ENCODE data around the gene IQCE. TPM values are rescaled to one million over a fixed set of nuclear protein-coding genes. Genes with fewer than 3 reads are reported as not detected.

Gene IQCE
- total and polyA plus RNA-seq, 10 of the 15 experiments (the other 5 are each of a cell fraction or from before 2014, with no cell fraction given): 0.37 to 8.1 (median 3.7) TPM

DNA sequence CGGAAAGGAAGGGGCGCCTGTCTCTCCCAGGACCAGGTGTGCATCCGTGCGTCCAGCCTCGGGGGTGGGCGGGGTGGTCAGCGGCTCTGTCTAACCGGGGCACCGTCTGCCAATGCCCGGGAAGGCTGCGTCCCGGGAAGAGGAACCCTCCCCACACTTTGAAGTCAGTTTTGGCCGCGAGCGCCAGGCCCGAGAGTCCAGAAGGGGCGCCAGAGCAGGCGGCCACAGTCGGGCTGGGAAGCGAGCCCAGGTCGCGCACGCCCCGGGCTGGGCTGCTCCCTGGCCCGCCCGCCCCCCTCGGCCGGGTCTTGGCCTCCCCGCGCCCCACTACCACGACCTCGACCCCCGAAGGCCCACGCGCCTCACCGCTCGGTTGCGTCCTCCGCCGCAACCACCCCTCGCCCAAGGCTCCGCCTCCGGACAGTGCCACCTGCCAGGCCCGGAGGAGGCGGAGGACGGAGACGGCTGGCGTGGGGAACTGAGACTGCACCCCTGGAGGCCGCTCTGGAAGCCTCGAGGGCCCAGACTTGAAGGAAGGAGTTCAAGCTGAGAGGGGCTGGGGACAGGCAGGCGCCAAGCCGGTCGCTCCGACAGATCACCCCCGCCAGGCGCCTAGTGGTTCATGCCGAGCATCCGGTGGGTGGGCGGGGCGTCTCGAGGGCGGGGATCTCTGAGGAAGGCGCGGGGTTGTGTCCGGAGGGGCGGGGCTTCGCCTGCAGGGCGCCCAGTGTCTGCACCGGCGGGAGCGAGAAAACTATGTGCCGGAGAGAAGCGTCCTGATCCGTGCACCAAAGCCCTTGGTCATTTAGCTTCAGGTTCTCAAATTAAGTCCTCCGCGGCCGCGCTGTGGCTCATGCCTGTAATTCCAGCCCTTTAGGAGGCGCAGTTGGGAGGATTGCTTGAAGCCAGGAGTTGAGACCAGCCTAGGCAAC, 3.4 kb upstream of the IQCE start, which contains the start of gene BRAT1 (continued):
- TF ChIP-seq, protein P1, sequence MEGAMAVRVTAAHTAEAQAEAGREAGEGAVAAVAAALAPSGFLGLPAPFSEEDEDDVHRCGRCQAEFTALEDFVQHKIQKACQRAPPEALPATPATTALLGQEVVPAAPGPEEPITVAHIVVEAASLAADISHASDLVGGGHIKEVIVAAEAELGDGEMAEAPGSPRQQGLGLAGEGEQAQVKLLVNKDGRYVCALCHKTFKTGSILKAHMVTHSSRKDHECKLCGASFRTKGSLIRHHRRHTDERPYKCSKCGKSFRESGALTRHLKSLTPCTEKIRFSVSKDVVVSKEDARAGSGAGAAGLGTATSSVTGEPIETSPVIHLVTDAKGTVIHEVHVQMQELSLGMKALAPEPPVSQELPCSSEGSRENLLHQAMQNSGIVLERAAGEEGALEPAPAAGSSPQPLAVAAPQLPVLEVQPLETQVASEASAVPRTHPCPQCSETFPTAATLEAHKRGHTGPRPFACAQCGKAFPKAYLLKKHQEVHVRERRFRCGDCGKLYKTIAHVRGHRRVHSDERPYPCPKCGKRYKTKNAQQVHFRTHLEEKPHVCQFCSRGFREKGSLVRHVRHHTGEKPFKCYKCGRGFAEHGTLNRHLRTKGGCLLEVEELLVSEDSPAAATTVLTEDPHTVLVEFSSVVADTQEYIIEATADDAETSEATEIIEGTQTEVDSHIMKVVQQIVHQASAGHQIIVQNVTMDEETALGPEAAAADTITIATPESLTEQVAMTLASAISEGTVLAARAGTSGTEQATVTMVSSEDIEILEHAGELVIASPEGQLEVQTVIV (IDR thresholded peaks at IDR 0.05; ENCODE audit: borderline replicate concordance, partially characterized antibody): no peak
- TF ChIP-seq, protein P2, sequence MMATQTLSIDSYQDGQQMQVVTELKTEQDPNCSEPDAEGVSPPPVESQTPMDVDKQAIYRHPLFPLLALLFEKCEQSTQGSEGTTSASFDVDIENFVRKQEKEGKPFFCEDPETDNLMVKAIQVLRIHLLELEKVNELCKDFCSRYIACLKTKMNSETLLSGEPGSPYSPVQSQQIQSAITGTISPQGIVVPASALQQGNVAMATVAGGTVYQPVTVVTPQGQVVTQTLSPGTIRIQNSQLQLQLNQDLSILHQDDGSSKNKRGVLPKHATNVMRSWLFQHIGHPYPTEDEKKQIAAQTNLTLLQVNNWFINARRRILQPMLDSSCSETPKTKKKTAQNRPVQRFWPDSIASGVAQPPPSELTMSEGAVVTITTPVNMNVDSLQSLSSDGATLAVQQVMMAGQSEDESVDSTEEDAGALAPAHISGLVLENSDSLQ (IDR thresholded peaks at IDR 0.05): peak; percentile 28; the same call in 1 of the 2 replicates
- TF ChIP-seq STAT1 (conservative IDR thresholded peaks at IDR 0.05): 0 out of 2 replicates have a peak, but pooled peaks have one; percentile 54
- TF ChIP-seq ZNF24 (IDR thresholded peaks at IDR 0.05): no peak

- intact Hi-C loops (cut with micrococcal nuclease; ENCODE audit: unreplicated experiment) (no loop called here), in situ Hi-C loops (cut with MboI) (no loop called here)
- peak overlapping the region; percentile 90 for H3K4me3 ChIP-seq
- no peaks in the 10 kb centered on the region for H3K36me3 ChIP-seq (ENCODE audit: control insufficient read depth in 2 of 2, insufficient read depth in 2 of 2, low read length in 1 of 2)
- SMC1A ChIA-PET (ENCODE audit: uncharacterized antibody, unreplicated experiment): interaction anchor here (1.1 kb wide), 1 partner anchor 8 kb away, joined by 3 read pairs; no protein-coding TSS in a partner anchor
- POLR2A ChIA-PET: interaction anchor here (1.1 to 1.3 kb wide), 2 partner anchors 12 to 151 kb away, joined by 3 to 4 read pairs; no protein-coding TSS in a partner anchor
- H3K4me2 ChIP-seq (ENCODE audit: control insufficient read depth, insufficient read depth): peak overlapping the region; percentile 93
- H2AFZ ChIP-seq (ENCODE audit: control insufficient read depth, low read depth, low read length): peak overlapping the region; percentile 85
- CTCF ChIA-PET: interaction anchor here (0.6 to 1.7 kb wide), 7 partner anchors 9 to 150 kb away, joined by 3 to 7 read pairs (median 3); no protein-coding TSS in a partner anchor
- WGBS (ENCODE audit: insufficient coverage, insufficient replicate concordance, low lambda C conversion rate, missing lambda C conversion rate): 9% methylated on average over 31 of the region's 53 CpGs
- FAIRE-seq: no peak
- peak overlapping the region; percentile 56; the same call in 1 of the 2 replicates for H3K9ac ChIP-seq (ENCODE audit: control insufficient read depth, insufficient read depth, low read length)
- H3K27ac ChIP-seq (ENCODE audit: control insufficient read depth, insufficient read depth): peak overlapping the region; percentile 58; the same call in 1 of the 2 replicates
- DNase-seq (ENCODE audit: low read depth, low spot score): no peak
- H3K9me3 ChIP-seq (replicated peaks; ENCODE audit: control insufficient read depth, insufficient read depth, low read length): no peaks in the 10 kb centered on the region
- H3K27me3 ChIP-seq (replicated peaks in 1 of 2; ENCODE audit: control insufficient read depth in 2 of 2, insufficient read depth in 2 of 2, low read length in 1 of 2): no peaks in the 10 kb centered on the region
- peak; percentile 16 for ATAC-seq
- peaks cover 12% of the 10 kb centered on the region for H3K79me2 ChIP-seq (ENCODE audit: control insufficient read depth, insufficient read depth, low read length)
- RAD21 ChIA-PET (ENCODE audit: unreplicated experiment): interaction anchor here (0.6 to 1.3 kb wide), 5 partner anchors 18 to 161 kb away, joined by 3 read pairs; no protein-coding TSS in a partner anchor
- H3K4me1 ChIP-seq (ENCODE audit: control insufficient read depth, insufficient read depth, low read length): peaks cover 11% of the 10 kb centered on the region
- BruUV-seq (replicated peaks): no TSS peak
- H4K20me1 ChIP-seq (ENCODE audit: control insufficient read depth, insufficient read depth): no peaks in the 10 kb centered on the region
- TF ChIP-seq ZNF217 (IDR thresholded peaks at IDR 0.05) (peak; percentile 90; the same call in 1 of the 2 replicates), DPF2 (IDR thresholded peaks at IDR 0.05) (peak; percentile 61), NFYB (IDR thresholded peaks at IDR 0.05; ENCODE audit: insufficient read depth, low read depth, low read length) (no peak), SRF (IDR thresholded peaks at IDR 0.05; ENCODE audit: low read depth in 2 of 2, low read length in 2 of 2) (no peak), NR2F1 (conservative IDR thresholded peaks at IDR 0.05) (0 out of 2 replicates have a peak, but pooled peaks have one; percentile 79), CBFB (IDR thresholded peaks at IDR 0.05; ENCODE audit: low read depth) (no peak), IKZF1 (conservative IDR thresholded peaks at IDR 0.05) (peak; percentile 70; the same call in 1 of the 2 replicates), SUZ12 (IDR thresholded peaks at IDR 0.05; ENCODE audit: unreplicated experiment) (no peak), SMARCA5 (IDR thresholded peaks at IDR 0.05) (peak; percentile 91), SIN3A (IDR thresholded peaks at IDR 0.05; ENCODE audit: low read depth, low read length) (peak; percentile 2; the same call in 1 of the 2 replicates)
- TF ChIP-seq, protein P3, sequence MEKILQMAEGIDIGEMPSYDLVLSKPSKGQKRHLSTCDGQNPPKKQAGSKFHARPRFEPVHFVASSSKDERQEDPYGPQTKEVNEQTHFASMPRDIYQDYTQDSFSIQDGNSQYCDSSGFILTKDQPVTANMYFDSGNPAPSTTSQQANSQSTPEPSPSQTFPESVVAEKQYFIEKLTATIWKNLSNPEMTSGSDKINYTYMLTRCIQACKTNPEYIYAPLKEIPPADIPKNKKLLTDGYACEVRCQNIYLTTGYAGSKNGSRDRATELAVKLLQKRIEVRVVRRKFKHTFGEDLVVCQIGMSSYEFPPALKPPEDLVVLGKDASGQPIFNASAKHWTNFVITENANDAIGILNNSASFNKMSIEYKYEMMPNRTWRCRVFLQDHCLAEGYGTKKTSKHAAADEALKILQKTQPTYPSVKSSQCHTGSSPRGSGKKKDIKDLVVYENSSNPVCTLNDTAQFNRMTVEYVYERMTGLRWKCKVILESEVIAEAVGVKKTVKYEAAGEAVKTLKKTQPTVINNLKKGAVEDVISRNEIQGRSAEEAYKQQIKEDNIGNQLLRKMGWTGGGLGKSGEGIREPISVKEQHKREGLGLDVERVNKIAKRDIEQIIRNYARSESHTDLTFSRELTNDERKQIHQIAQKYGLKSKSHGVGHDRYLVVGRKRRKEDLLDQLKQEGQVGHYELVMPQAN (conservative IDR thresholded peaks at IDR 0.05): peak; percentile 86
Measured at GRCh38 chr7:2559283-2559950, 638 bp downstream of the IQCE start.
